Activated CD8-positive, alpha-beta T cell treated with anti-CD3 and anti-CD28 coated beads for 36 hours (primary cell): ENCODE measurements around the gene LRWD1. TPM values are rescaled to one million over a fixed set of nuclear protein-coding genes. Genes with fewer than 3 reads are reported as not detected.
"Not testable (repeated sequence)": the region's sequence is repeated elsewhere in the genome, so short reads cannot be mapped to it uniquely, and the experiment has no call there.

Experiments used
- ATAC-seq: fragments of 200-7000 bp; cut with Tn5 transposase; one replicate; pipeline ENCODE4 v1.10.0; 2021; ENCODE audit warnings: mild to moderate bottlenecking, moderate library complexity
- CTCF ChIA-PET: fragments of 350-600 bp; sonication (Branson Sonifier 250); formaldehyde crosslinking; loops from one replicate; lab custom pipeline; 2021; ENCODE audit warnings: antibody characterized with exemption; lab: Charles Lee
- POLR2A ChIA-PET: fragments of 350-600 bp; sonication (Branson Sonifier 250); formaldehyde crosslinking; loops from one replicate; lab custom pipeline; 2021; ENCODE audit warnings: antibody characterized with exemption; lab: Charles Lee
- DNase-seq: peaks from one replicate; pipeline ENCODE4 v3.0.0-alpha.2; 2020
- H3K27ac Mint-ChIP-seq: one replicate; pipeline ENCODE4 v1.8.0; 2021; ENCODE audit warnings: mild to moderate bottlenecking, mixed read lengths
- H3K27me3 Mint-ChIP-seq: one replicate; pipeline ENCODE4 v1.8.0; 2021; ENCODE audit warnings: mixed read lengths
- H3K36me3 Mint-ChIP-seq: one replicate; pipeline ENCODE4 v1.8.0; 2021; ENCODE audit warnings: low read depth, mixed read lengths
- H3K4me1 Mint-ChIP-seq: one replicate; pipeline ENCODE4 v1.8.0; 2021; ENCODE audit warnings: low read depth, mixed read lengths
- H3K4me3 Mint-ChIP-seq: one replicate; pipeline ENCODE4 v1.8.0; 2021; ENCODE audit warnings: mild to moderate bottlenecking, moderate library complexity, mixed read lengths
- H3K9me3 Mint-ChIP-seq: one replicate; pipeline ENCODE4 v1.8.0; 2021; ENCODE audit warnings: mixed read lengths
- intact Hi-C: fragments of 100-400 bp; cut with micrococcal nuclease; formaldehyde crosslinking; loops from one replicate; pipeline ENCODE4 v1.10.0; 2022
- total RNA-seq, 2 experiments: library from RNA; stranded (reverse); gene quantifications; one replicate each; pipeline ENCODE4 v1.2.3, GENCODE V29; 2021
- TF ChIP-seq, protein P1 (sequence below): fragments of 200-600 bp; IDR thresholded peaks from one replicate; pipeline ENCODE4 v1.8.0; 2022; ENCODE audit warnings: antibody characterized with exemption, mild to moderate bottlenecking

LRWD1 gene
- total RNA-seq, 2 experiments from 2014 or later = 12.3 to 12.7 TPM

DNA sequence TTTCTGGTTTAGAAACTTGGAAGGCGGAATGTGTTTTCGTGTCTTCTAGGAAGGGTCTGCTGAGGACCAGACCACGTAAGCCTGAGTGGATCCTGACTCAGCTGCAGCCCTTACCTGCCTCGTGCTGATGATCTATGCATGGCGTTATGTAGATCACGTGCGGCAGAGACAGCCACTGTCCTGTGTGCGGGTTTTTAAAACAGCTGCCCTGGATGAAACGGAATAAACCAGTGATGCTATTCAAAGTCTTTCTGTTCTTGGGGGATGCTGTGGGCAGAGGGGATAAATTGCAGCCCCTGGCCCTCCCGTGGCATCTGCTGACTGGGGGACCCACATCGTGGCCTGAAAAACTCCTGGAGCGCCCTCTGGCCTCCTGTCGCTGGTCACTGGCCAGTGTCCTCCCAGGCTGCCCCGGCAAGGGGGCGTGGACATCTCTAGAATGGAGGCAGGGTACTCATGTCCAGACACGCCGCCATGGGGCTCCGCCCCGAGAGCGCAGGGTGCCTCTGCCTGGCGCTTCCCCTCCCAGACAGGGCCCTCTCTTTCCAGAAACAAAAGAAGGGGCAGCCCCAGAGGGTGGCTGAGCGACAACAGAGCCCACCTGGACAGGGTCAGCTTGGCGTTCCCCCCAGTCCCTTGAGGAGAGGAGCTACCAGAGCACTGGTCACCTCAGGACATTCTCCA, 13.3 kb upstream of the LRWD1 start:
- Mint-ChIP-seq H3K36me3 (peaks cover 4% of the 10 kb centered on the region), H3K4me1 (peaks cover 4% of the 10 kb centered on the region), H3K27ac (no peak overlapping the region), H3K9me3 (no peaks in the 10 kb centered on the region), H3K27me3 (no peaks in the 10 kb centered on the region), H3K4me3 (no peak overlapping the region)
- TF ChIP-seq, protein P1, sequence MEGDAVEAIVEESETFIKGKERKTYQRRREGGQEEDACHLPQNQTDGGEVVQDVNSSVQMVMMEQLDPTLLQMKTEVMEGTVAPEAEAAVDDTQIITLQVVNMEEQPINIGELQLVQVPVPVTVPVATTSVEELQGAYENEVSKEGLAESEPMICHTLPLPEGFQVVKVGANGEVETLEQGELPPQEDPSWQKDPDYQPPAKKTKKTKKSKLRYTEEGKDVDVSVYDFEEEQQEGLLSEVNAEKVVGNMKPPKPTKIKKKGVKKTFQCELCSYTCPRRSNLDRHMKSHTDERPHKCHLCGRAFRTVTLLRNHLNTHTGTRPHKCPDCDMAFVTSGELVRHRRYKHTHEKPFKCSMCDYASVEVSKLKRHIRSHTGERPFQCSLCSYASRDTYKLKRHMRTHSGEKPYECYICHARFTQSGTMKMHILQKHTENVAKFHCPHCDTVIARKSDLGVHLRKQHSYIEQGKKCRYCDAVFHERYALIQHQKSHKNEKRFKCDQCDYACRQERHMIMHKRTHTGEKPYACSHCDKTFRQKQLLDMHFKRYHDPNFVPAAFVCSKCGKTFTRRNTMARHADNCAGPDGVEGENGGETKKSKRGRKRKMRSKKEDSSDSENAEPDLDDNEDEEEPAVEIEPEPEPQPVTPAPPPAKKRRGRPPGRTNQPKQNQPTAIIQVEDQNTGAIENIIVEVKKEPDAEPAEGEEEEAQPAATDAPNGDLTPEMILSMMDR = no peak
- ChIA-PET POLR2A (no interaction called here), CTCF (interaction anchor here (2.0 to 5.7 kb wide), 3 partner anchors 16 to 47 kb away, joined by 7 to 34 read pairs (median 17); no protein-coding TSS in a partner anchor)
- ATAC-seq (no peak), DNase-seq (no peak)
- intact Hi-C loops = loop anchor here (5.0 to 10.0 kb wide), 2 partner anchors 49 to 167 kb away; partner anchors contain the start of gene SH2B2

DNA sequence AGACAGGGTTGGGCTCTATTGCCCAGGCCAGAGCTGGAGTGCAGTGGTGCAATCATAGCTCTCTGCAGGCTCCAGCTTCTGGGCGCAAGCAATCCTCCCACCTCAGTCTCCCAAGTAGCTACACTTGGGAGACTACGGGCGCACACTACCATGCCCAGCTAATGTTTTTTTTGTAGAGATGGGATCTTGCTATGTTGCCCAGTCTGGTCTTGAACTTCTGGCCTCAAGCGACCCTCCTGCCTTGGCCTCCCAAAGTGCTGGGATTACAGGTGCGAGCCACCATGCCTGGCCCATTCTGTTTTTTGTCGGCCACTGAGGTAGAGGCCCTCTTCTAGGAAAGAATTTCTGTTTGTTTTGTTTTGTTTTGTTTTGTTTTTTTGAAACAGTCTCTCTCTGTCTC, 12.3 kb upstream of the LRWD1 start:
- intact Hi-C loops = loop anchor here (5.0 to 10.0 kb wide), 2 partner anchors 50 to 168 kb away; partner anchors contain the start of gene SH2B2
- Mint-ChIP-seq H3K36me3 (peaks cover 4% of the 10 kb centered on the region), H3K27ac (no peak overlapping the region), H3K27me3 (no peaks in the 10 kb centered on the region), H3K4me1 (peaks cover 4% of the 10 kb centered on the region), H3K9me3 (no peaks in the 10 kb centered on the region), H3K4me3 (no peak overlapping the region)
- POLR2A ChIA-PET = interaction anchor here (4.2 kb wide), 1 partner anchor 13 kb away, joined by 17 read pairs; the partner anchor contains the start of genes ALKBH4 and LRWD1
- ATAC-seq (no peak), DNase-seq (no peak)
- TF ChIP-seq, protein P1 = no peak
- CTCF ChIA-PET = interaction anchor here (0.5 to 5.7 kb wide), 2 partner anchors 38 to 48 kb away, joined by 3 to 34 read pairs; no protein-coding TSS in a partner anchor

DNA sequence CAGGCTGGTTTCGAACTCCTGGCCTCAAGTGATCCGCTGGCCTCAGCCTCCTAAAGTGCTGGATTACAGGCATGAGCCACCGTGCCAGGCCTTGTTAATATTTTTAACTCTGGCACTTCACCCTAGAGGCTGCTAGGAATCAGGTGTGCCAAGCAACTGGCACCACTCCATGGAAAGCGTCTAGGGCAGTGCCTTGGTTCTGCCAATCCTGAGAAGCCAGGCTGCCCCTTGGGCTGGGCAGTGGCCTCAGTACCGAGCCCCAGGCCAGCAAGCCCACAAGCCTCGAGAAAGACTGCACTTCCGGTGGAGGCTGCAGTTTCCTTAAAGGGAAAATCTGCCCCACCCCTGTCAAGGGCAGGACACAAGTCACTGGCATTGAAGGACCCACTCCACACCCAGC, 11.5 kb upstream of the LRWD1 start:
- no peak for DNase-seq
- H3K9me3 Mint-ChIP-seq = no peaks in the 10 kb centered on the region
- H3K4me3 Mint-ChIP-seq = no peak overlapping the region
- intact Hi-C loops = loop anchor here (5.0 to 10.0 kb wide), 2 partner anchors 51 to 169 kb away; partner anchors contain the start of gene SH2B2
- no peak for ATAC-seq
- peaks cover 6% of the 10 kb centered on the region for H3K36me3 Mint-ChIP-seq
- TF ChIP-seq, protein P1 = no peak
- no peak overlapping the region for H3K27ac Mint-ChIP-seq
- CTCF ChIA-PET = no interaction called here
- no peaks in the 10 kb centered on the region for H3K27me3 Mint-ChIP-seq
- H3K4me1 Mint-ChIP-seq = peaks cover 4% of the 10 kb centered on the region
- POLR2A ChIA-PET = interaction anchor here (4.2 kb wide), 1 partner anchor 12 kb away, joined by 17 read pairs; the partner anchor contains the start of genes ALKBH4 and LRWD1

DNA sequence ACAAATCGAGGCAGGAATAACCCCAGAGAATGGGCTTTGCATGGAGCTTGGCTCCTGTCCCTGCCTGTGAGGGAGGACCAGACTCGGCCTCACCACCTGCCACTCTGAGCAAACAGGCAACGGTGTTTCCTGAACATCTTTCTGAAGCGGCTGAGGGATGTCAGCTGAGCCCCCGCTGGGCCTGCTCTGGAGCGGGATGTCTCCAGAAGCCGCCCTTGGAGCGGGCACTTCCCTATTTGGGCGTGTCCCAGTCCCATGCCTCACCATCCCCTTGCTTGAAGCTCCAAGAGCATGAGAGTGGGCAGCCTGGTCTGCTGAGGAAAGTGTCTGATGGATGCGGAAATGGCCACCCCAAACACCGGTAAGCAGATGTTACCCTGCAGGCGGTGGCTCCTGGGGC, 10.3 kb upstream of the LRWD1 start:
- ATAC-seq = no peak
- intact Hi-C loops = loop anchor here (5.0 to 10.0 kb wide), 2 partner anchors 52 to 170 kb away; partner anchors contain the start of gene SH2B2
- DNase-seq = no peak
- ChIA-PET CTCF (interaction anchor here (1.4 to 1.5 kb wide), 2 partner anchors 42 to 63 kb away, joined by 3 read pairs; no protein-coding TSS in a partner anchor), POLR2A (interaction anchor here (4.2 kb wide), 1 partner anchor 11 kb away, joined by 17 read pairs; the partner anchor contains the start of genes ALKBH4 and LRWD1)
- Mint-ChIP-seq H3K9me3 (no peaks in the 10 kb centered on the region), H3K4me1 (peaks cover 4% of the 10 kb centered on the region), H3K27ac (no peak overlapping the region), H3K27me3 (no peaks in the 10 kb centered on the region), H3K4me3 (no peak overlapping the region), H3K36me3 (peaks cover 2% of the 10 kb centered on the region)
- TF ChIP-seq, protein P1 = no peak

DNA sequence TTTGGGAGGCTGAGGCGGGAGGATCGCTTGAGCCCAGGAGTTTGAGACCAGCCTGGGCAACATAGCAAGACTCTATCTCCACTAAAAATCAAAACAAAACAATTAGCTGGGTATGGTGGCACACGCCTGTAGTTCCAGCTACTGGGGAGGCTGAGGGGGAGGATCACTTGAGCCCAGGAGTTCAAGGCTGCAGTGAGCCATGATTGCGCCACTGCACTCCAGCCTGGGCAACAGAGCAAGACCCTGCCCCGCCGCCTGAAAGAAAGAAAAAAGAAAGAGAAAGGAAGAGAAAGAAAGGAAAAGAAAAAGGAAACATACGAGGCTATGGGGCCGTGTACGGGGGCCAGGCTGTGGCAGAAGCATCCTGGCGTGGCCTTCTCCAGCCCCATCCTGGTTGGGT, 9.9 kb upstream of the LRWD1 start:
- ChIA-PET POLR2A (interaction anchor here (4.2 kb wide), 1 partner anchor 11 kb away, joined by 17 read pairs; the partner anchor contains the start of genes ALKBH4 and LRWD1), CTCF (interaction anchor here (0.9 to 1.5 kb wide), 3 partner anchors 43 to 63 kb away, joined by 3 read pairs; no protein-coding TSS in a partner anchor)
- not testable (repeated sequence) for H3K4me3 Mint-ChIP-seq, H3K9me3 Mint-ChIP-seq, H3K36me3 Mint-ChIP-seq, H3K27ac Mint-ChIP-seq, DNase-seq, ATAC-seq, H3K27me3 Mint-ChIP-seq, H3K4me1 Mint-ChIP-seq
- intact Hi-C loops = loop anchor here (5.0 to 10.0 kb wide), 2 partner anchors 53 to 170 kb away; partner anchors contain the start of gene SH2B2
